HepG2 (cell line): ENCODE data around the gene NPHP4. TPM values are rescaled to one million over a fixed set of nuclear protein-coding genes. Genes with fewer than 3 reads are reported as not detected.

Source experiments
- ATAC-seq: fragments of 200-7000 bp; cut with Tn5 transposase; 3 replicates; pipeline ENCODE4 v1.9.1; 2020; ENCODE audit warnings: mild to moderate bottlenecking, moderate library complexity
- BruUV-seq: library from RNA; stranded (reverse); fragments of 400-500 nt; replicated peaks from 2 replicates; lab custom pipeline; 2021; lab: Mats Ljungman, UMichigan
- CTCF ChIA-PET: fragments of 300-600 bp; formaldehyde crosslinking; extraction: SDS; loops from one replicate; lab custom pipeline; 2021; ENCODE audit warnings: low total read pairs, inconsistent platforms, low intra/inter-chr PET ratio; lab: Yijun Ruan, JAX
- POLR2A ChIA-PET: fragments of 350-600 bp; sonication (Branson Sonifier 250); formaldehyde crosslinking; loops from one replicate; lab custom pipeline; 2020; ENCODE audit warnings: antibody characterized with exemption, inconsistent platforms; lab: Yijun Ruan, JAX
- DNase-seq: peaks from one replicate; pipeline ENCODE4 v3.0.0-alpha.2; 2015; ENCODE audit warnings: low spot score
- FAIRE-seq: peaks from 3 replicates; lab custom pipeline; 2011; peaks lifted over from hg19 to GRCh38; lab: Jason Lieb, UNC
- H2AFZ ChIP-seq: one replicate; pipeline ENCODE4 v1.6.1; 2011; ENCODE audit warnings: low read length, inconsistent platforms
- H3K27ac ChIP-seq: fragments of 300-600 bp; 3 replicates; pipeline ENCODE4 v1.8.0; 2011; ENCODE audit warnings: mixed run types, mild to moderate bottlenecking, mixed read lengths, low read length, inconsistent platforms; ENCODE audit not compliant: insufficient read depth; ENCODE audit errors: extremely low read length
- H3K27me3 ChIP-seq, 2 experiments: fragments of 200-600 bp in 1 of 2; 2 replicates in 1 of 2; 3 replicates in 1 of 2; pipeline versions ENCODE4 v1.6.0 to v1.8.0; 2011; ENCODE audit warnings: low read length in 2 of 2, mild to moderate bottlenecking in 2 of 2, moderate library complexity in 2 of 2, inconsistent platforms in 1 of 2; ENCODE audit not compliant: insufficient read depth in 2 of 2, control insufficient read depth in 1 of 2
- H3K36me3 ChIP-seq, 2 experiments: fragments of 200-600 bp in 1 of 2; replicated peaks in 1 of 2; 2 replicates in 1 of 2; 3 replicates in 1 of 2; pipeline versions ENCODE4 v1.5.1 to v1.8.0; 2011; ENCODE audit warnings: low read length in 2 of 2, inconsistent platforms in 1 of 2; ENCODE audit not compliant: insufficient read depth in 2 of 2, control insufficient read depth in 1 of 2
- H3K4me1 ChIP-seq: 2 replicates; pipeline ENCODE4 v1.5.1; 2012; ENCODE audit warnings: low read length, inconsistent platforms; ENCODE audit not compliant: insufficient read depth
- H3K4me2 ChIP-seq: 2 replicates; pipeline ENCODE4 v1.6.0; 2011; ENCODE audit warnings: low read depth, low read length, inconsistent platforms
- H3K4me3 ChIP-seq, 3 experiments: fragments of 200-600 bp in 1 of 3; sonication (generic), shearing (Covaris generic) in 1 of 3; replicated peaks in 1 of 3; 2 replicates each; pipeline ENCODE4 v1.5.1; 2011 to 2016; ENCODE audit warnings: low read length in 3 of 3, inconsistent platforms in 2 of 3, low read depth in 2 of 3, mild to moderate bottlenecking in 2 of 3, control low read depth in 1 of 3, mixed read lengths in 1 of 3; ENCODE audit not compliant: insufficient read depth in 1 of 3
- H3K79me2 ChIP-seq: one replicate; pipeline ENCODE4 v1.6.1; 2011; ENCODE audit warnings: low read length, inconsistent platforms; ENCODE audit not compliant: insufficient read depth
- H3K9ac ChIP-seq: 2 replicates; pipeline ENCODE4 v1.6.0; 2011; ENCODE audit warnings: mild to moderate bottlenecking, low read depth, low read length, inconsistent platforms; ENCODE audit not compliant: insufficient read depth
- H3K9me3 ChIP-seq: 2 replicates; pipeline ENCODE4 v1.5.1; 2012; ENCODE audit warnings: mild to moderate bottlenecking, low read length
- H4K20me1 ChIP-seq: 2 replicates; pipeline ENCODE4 v1.6.0; 2011; ENCODE audit warnings: inconsistent platforms, mild to moderate bottlenecking, low read length, moderate library complexity; ENCODE audit not compliant: insufficient read depth
- ASH2L ChIP-seq: fragments of 300-600, 200-600 bp; sonication (generic); IDR thresholded peaks from 2 replicates; pipeline ENCODE4 v1.7.0; 2017; ENCODE audit warnings: low read depth, mild to moderate bottlenecking, moderate library complexity, mixed read lengths, low read length; ENCODE audit not compliant: insufficient read length
- FOXM1 ChIP-seq: sonication (generic); formaldehyde crosslinking; IDR thresholded peaks from 2 replicates; pipeline ENCODE4 v1.5.0; 2020; ENCODE audit warnings: missing genetic modification reagents
- GZF1 ChIP-seq: sonication (generic); formaldehyde crosslinking; IDR thresholded peaks from 2 replicates; pipeline ENCODE4 v1.5.1; 2020; ENCODE audit warnings: mild to moderate bottlenecking, missing genetic modification reagents
- MEF2D ChIP-seq: sonication (generic); formaldehyde crosslinking; IDR thresholded peaks from 2 replicates; pipeline ENCODE4 v1.5.1; 2020; ENCODE audit warnings: mild to moderate bottlenecking, missing genetic modification reagents
- NR2F2 ChIP-seq: IDR thresholded peaks from 2 replicates; pipeline ENCODE4 v1.6.1; 2012; ENCODE audit warnings: low read depth, inconsistent platforms, borderline replicate concordance
- SAFB2 ChIP-seq: sonication (generic); formaldehyde crosslinking; IDR thresholded peaks from 2 replicates; pipeline ENCODE4 v1.5.1; 2020; ENCODE audit warnings: missing genetic modification reagents, low read depth, mild to moderate bottlenecking, borderline replicate concordance
- SMARCE1 ChIP-seq: fragments of 450-650 bp; IDR thresholded peaks from 2 replicates; pipeline ENCODE4 v1.6.1; 2017; ENCODE audit warnings: borderline replicate concordance
- SMC3 ChIP-seq: IDR thresholded peaks from 2 replicates; pipeline ENCODE4 v1.6.1; 2011; ENCODE audit warnings: low read length, improper control_type of control experiment
- SOX13 ChIP-seq, 3 experiments: fragments of 450-650 bp in 1 of 3; sonication (generic) in 1 of 3; formaldehyde crosslinking in 1 of 3; IDR thresholded peaks in 2 of 3; conservative IDR thresholded peaks in 1 of 3; 2 replicates each; pipeline versions ENCODE4 v1.5.0 to v1.6.1; 2016 to 2020; ENCODE audit warnings: antibody characterized with exemption in 1 of 3, mild to moderate bottlenecking in 1 of 3, missing compliant biosample characterization in 1 of 3, missing genetic modification reagents in 1 of 3, moderate library complexity in 1 of 3
- SRF ChIP-seq: IDR thresholded peaks from 2 replicates; pipeline ENCODE4 v1.6.1; 2011; ENCODE audit warnings: mild to moderate bottlenecking, low read depth, low read length, moderate library complexity
- SYNCRIP ChIP-seq: fragments of 200-400 bp; formaldehyde crosslinking; IDR thresholded peaks from 2 replicates; pipeline ENCODE4 v1.6.1; 2018; ENCODE audit warnings: mild to moderate bottlenecking, low read depth, low read length; ENCODE audit not compliant: insufficient read depth
- THYN1 ChIP-seq: sonication (generic); formaldehyde crosslinking; IDR thresholded peaks from 2 replicates; pipeline ENCODE4 v1.8.1; 2023; ENCODE audit warnings: low read depth, mild to moderate bottlenecking, moderate library complexity, missing genetic modification reagents, borderline replicate concordance
- ZNF24 ChIP-seq: fragments of 450-650 bp; IDR thresholded peaks from 2 replicates; pipeline ENCODE4 v1.6.1; 2017; ENCODE audit warnings: antibody characterized with exemption, mild to moderate bottlenecking
- ZNF841 ChIP-seq: sonication (generic); formaldehyde crosslinking; IDR thresholded peaks from 2 replicates; pipeline ENCODE4 v1.8.1; 2023; ENCODE audit warnings: missing genetic modification reagents, borderline replicate concordance
- ZSCAN25 ChIP-seq: sonication (generic); formaldehyde crosslinking; IDR thresholded peaks from 2 replicates; pipeline ENCODE4 v1.8.0; 2022; ENCODE audit warnings: mild to moderate bottlenecking, missing genetic modification reagents
- WGBS: methylation state at CpG from one replicate; pipeline ENCODE4 v1.1.6; 2017; ENCODE audit warnings: low lambda C conversion rate; 5-methylcytosine and 5-hydroxymethylcytosine counted together
- in situ Hi-C: cut with HindIII; loops from 2 replicates; pipeline ENCODE4 v1.10.0; 2017; ENCODE audit warnings: low pct_unique_long_range_greater_than_20kb; ENCODE audit not compliant: extremely low pct_ligation_motif_present
- intact Hi-C: fragments of 100-400 bp; cut with micrococcal nuclease; formaldehyde crosslinking; loops from one replicate; pipeline ENCODE4 v1.10.0; 2022; ENCODE audit not compliant: unreplicated experiment
- polyA plus RNA-seq, 8 experiments: library from polyadenylated mRNA; depleted of rRNA in 3 of 8; stranded (reverse) in 7 of 8; unstranded in 1 of 8; fragments of >200 nt; fragmentation: Illumina TruSeq in 4 of 8; extraction: Trizol in 4 of 8; gene quantifications; 2 replicates each; pipeline versions ENCODE4 v1.2.1 to v1.2.3, GENCODE V29; 2011 to 2016; ENCODE audit warnings: low read depth in 4 of 8, missing spikeins in 1 of 8, mixed read lengths in 1 of 8; ENCODE audit not compliant: insufficient read depth in 1 of 8
- total RNA-seq, 5 experiments: library from RNA; depleted of rRNA; stranded (reverse); fragments of >200 nt; fragmentation: Illumina TruSeq; extraction: Trizol; gene quantifications; 2 replicates each; pipeline ENCODE4 v1.2.3, GENCODE V29; 2016; ENCODE audit warnings: low read depth in 1 of 5
- TF ChIP-seq, protein P1 (sequence below): sonication (generic); formaldehyde crosslinking; IDR thresholded peaks from 2 replicates; pipeline ENCODE4 v1.4.0; 2020; ENCODE audit warnings: mild to moderate bottlenecking, missing genetic modification reagents

Gene NPHP4
- total and polyA plus RNA-seq, 2 of the 13 experiments (the other 11 are each of a cell fraction or from before 2014, with no cell fraction given): 4.4 to 6.8 TPM

GRCh38 chr1:5860277-5860676 lies 131.9 kb downstream of the NPHP4 start:
- TF ChIP-seq ZSCAN25 (CRISPR knock-in tag) (no peak), SMARCE1 (no peak), ZNF24 (no peak), SMC3 (no peak), SYNCRIP (no peak), SAFB2 (CRISPR knock-in tag) (no peak), ZNF841 (CRISPR knock-in tag) (no peak), ASH2L (no peak), GZF1 (no peak), SRF (no peak), FOXM1 (CRISPR knock-in tag) (no peak), NR2F2 (no peak), MEF2D (CRISPR knock-in tag) (no peak), SOX13 (IDR thresholded peaks at IDR 0.05) (no peak), SOX13 (CRISPR knock-in tag; conservative IDR thresholded peaks at IDR 0.05 in 1 of 2, IDR thresholded peaks at IDR 0.05 in 1 of 2) (no peak), THYN1 (CRISPR knock-in tag) (no peak)
- TF ChIP-seq, protein P1, sequence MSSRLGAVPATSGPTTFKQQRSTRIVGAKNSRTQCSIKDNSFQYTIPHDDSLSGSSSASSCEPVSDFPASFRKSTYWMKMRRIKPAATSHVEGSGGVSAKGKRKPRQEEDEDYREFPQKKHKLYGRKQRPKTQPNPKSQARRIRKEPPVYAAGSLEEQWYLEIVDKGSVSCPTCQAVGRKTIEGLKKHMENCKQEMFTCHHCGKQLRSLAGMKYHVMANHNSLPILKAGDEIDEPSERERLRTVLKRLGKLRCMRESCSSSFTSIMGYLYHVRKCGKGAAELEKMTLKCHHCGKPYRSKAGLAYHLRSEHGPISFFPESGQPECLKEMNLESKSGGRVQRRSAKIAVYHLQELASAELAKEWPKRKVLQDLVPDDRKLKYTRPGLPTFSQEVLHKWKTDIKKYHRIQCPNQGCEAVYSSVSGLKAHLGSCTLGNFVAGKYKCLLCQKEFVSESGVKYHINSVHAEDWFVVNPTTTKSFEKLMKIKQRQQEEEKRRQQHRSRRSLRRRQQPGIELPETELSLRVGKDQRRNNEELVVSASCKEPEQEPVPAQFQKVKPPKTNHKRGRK (CRISPR knock-in tag): no peak
- TF ChIP-seq, all 625 proteins: peak for 0
- H3K27ac ChIP-seq: no peak overlapping the region
- no peak overlapping the region for H3K4me2 ChIP-seq
- no peaks in the 10 kb centered on the region for H3K27me3 ChIP-seq
- FAIRE-seq (no peak), DNase-seq (no peak), ATAC-seq (no peak)
- no TSS peak for BruUV-seq
- 96% methylated on average over 10 of the region's 19 CpGs for WGBS
- no peak overlapping the region for H3K4me3 ChIP-seq
- H3K79me2 ChIP-seq: no peaks in the 10 kb centered on the region
- H3K9me3 ChIP-seq: no peaks in the 10 kb centered on the region
- no peak overlapping the region for H2AFZ ChIP-seq
- H3K4me1 ChIP-seq: no peaks in the 10 kb centered on the region
- H3K9ac ChIP-seq: no peak overlapping the region
- ChIA-PET POLR2A (no interaction called here), CTCF (no interaction called here)
- in situ Hi-C loops (no loop called here), intact Hi-C loops (no loop called here)
- H3K36me3 ChIP-seq: peaks cover 6 to 11% of the 10 kb centered on the region in 2 experiments; a peak in 3 of 5 replicates
- no peaks in the 10 kb centered on the region for H4K20me1 ChIP-seq
